Activated CD8-positive, alpha-beta T cell treated with anti-CD3 and anti-CD28 coated beads for 36 hours (primary cell): ENCODE measurements around the gene USP17L22. TPM values are rescaled to one million over a fixed set of nuclear protein-coding genes. Genes with fewer than 3 reads are reported as not detected.
"Not testable (repeated sequence)": the region's sequence is repeated elsewhere in the genome, so short reads cannot be mapped to it uniquely, and the experiment has no call there.

Experiments used
- ATAC-seq: fragments of 200-7000 bp; cut with Tn5 transposase; one replicate; pipeline ENCODE4 v1.10.0; 2021; ENCODE audit warnings: mild to moderate bottlenecking, moderate library complexity
- CTCF ChIA-PET: fragments of 350-600 bp; sonication (Branson Sonifier 250); formaldehyde crosslinking; loops from one replicate; lab custom pipeline; 2021; ENCODE audit warnings: antibody characterized with exemption; lab: Charles Lee
- POLR2A ChIA-PET: fragments of 350-600 bp; sonication (Branson Sonifier 250); formaldehyde crosslinking; loops from one replicate; lab custom pipeline; 2021; ENCODE audit warnings: antibody characterized with exemption; lab: Charles Lee
- DNase-seq: peaks from one replicate; pipeline ENCODE4 v3.0.0-alpha.2; 2020
- H3K27ac Mint-ChIP-seq: one replicate; pipeline ENCODE4 v1.8.0; 2021; ENCODE audit warnings: mild to moderate bottlenecking, mixed read lengths
- H3K27me3 Mint-ChIP-seq: one replicate; pipeline ENCODE4 v1.8.0; 2021; ENCODE audit warnings: mixed read lengths
- H3K36me3 Mint-ChIP-seq: one replicate; pipeline ENCODE4 v1.8.0; 2021; ENCODE audit warnings: low read depth, mixed read lengths
- H3K4me1 Mint-ChIP-seq: one replicate; pipeline ENCODE4 v1.8.0; 2021; ENCODE audit warnings: low read depth, mixed read lengths
- H3K4me3 Mint-ChIP-seq: one replicate; pipeline ENCODE4 v1.8.0; 2021; ENCODE audit warnings: mild to moderate bottlenecking, moderate library complexity, mixed read lengths
- H3K9me3 Mint-ChIP-seq: one replicate; pipeline ENCODE4 v1.8.0; 2021; ENCODE audit warnings: mixed read lengths
- intact Hi-C: fragments of 100-400 bp; cut with micrococcal nuclease; formaldehyde crosslinking; loops from one replicate; pipeline ENCODE4 v1.10.0; 2022
- total RNA-seq, 2 experiments: library from RNA; stranded (reverse); gene quantifications; one replicate each; pipeline ENCODE4 v1.2.3, GENCODE V29; 2021

The USP17L22 gene
- not detected for total RNA-seq

- ATAC-seq, H3K27ac Mint-ChIP-seq, H3K36me3 Mint-ChIP-seq, H3K9me3 Mint-ChIP-seq, DNase-seq, CTCF ChIA-PET, intact Hi-C loops, H3K27me3 Mint-ChIP-seq, H3K4me1 Mint-ChIP-seq, POLR2A ChIA-PET, H3K4me3 Mint-ChIP-seq: not testable (repeated sequence)
These were observed at the start of gene USP17L22 for GRCh38 chr4:9267319-9267718. TSS of gene USP17L22 (plus strand) at chr4:9267619. CDS start at chr4:9267619, 0 bp downstream.

- CTCF ChIA-PET, H3K36me3 Mint-ChIP-seq, H3K27ac Mint-ChIP-seq, H3K9me3 Mint-ChIP-seq, H3K4me1 Mint-ChIP-seq, POLR2A ChIA-PET, H3K4me3 Mint-ChIP-seq, ATAC-seq, DNase-seq, intact Hi-C loops, H3K27me3 Mint-ChIP-seq: not testable (repeated sequence)
These were observed 47.6 kb upstream of the USP17L22 start, which contains the start of gene USP17L12 for GRCh38 chr4:9219852-9220251. TSS of gene USP17L12 (plus strand) at chr4:9220152. CDS start at chr4:9220152, 0 bp downstream.

GRCh38 chr4:9224596-9224995 is 42.8 kb upstream of the USP17L22 start, which contains the start of gene USP17L13:
TSS of gene USP17L13 (plus strand) at chr4:9224896. CDS start at chr4:9224896, 0 bp downstream.
- intact Hi-C loops, DNase-seq, CTCF ChIA-PET, ATAC-seq, H3K4me3 Mint-ChIP-seq, H3K27ac Mint-ChIP-seq, H3K27me3 Mint-ChIP-seq, H3K4me1 Mint-ChIP-seq, H3K36me3 Mint-ChIP-seq, H3K9me3 Mint-ChIP-seq, POLR2A ChIA-PET: not testable (repeated sequence)

GRCh38 chr4:9230249-9230648 is 37.2 kb upstream of the USP17L22 start:
- H3K27me3 Mint-ChIP-seq, H3K4me1 Mint-ChIP-seq, H3K9me3 Mint-ChIP-seq, H3K27ac Mint-ChIP-seq, ATAC-seq, CTCF ChIA-PET, POLR2A ChIA-PET, intact Hi-C loops, H3K36me3 Mint-ChIP-seq, H3K4me3 Mint-ChIP-seq: not testable (repeated sequence)
- DNase-seq = peak; percentile 0

- intact Hi-C loops, DNase-seq, H3K4me1 Mint-ChIP-seq, POLR2A ChIA-PET, CTCF ChIA-PET, H3K27me3 Mint-ChIP-seq, H3K9me3 Mint-ChIP-seq, H3K27ac Mint-ChIP-seq, H3K4me3 Mint-ChIP-seq, ATAC-seq, H3K36me3 Mint-ChIP-seq: not testable (repeated sequence)
These were observed 33.3 kb upstream of the USP17L22 start, which contains the start of gene USP17L15 for GRCh38 chr4:9234085-9234484. TSS of gene USP17L15 (plus strand) at chr4:9234385. CDS start at chr4:9234385, 0 bp downstream.

- H3K4me3 Mint-ChIP-seq, H3K4me1 Mint-ChIP-seq, H3K36me3 Mint-ChIP-seq, DNase-seq, CTCF ChIA-PET, ATAC-seq, POLR2A ChIA-PET, H3K9me3 Mint-ChIP-seq, H3K27ac Mint-ChIP-seq, H3K27me3 Mint-ChIP-seq, intact Hi-C loops: not testable (repeated sequence)
These were observed 29.0 kb upstream of the USP17L22 start for GRCh38 chr4:9238461-9238860.

GRCh38 chr4:9243579-9243978 is 23.8 kb upstream of the USP17L22 start, which contains the start of gene USP17L17:
TSS of gene USP17L17 (plus strand) at chr4:9243879. CDS start at chr4:9243879, 0 bp downstream.
- intact Hi-C loops, H3K4me1 Mint-ChIP-seq, H3K36me3 Mint-ChIP-seq, DNase-seq, POLR2A ChIA-PET, ATAC-seq, CTCF ChIA-PET, H3K4me3 Mint-ChIP-seq, H3K9me3 Mint-ChIP-seq, H3K27ac Mint-ChIP-seq, H3K27me3 Mint-ChIP-seq: not testable (repeated sequence)

- intact Hi-C loops, H3K9me3 Mint-ChIP-seq, ATAC-seq, POLR2A ChIA-PET, H3K27ac Mint-ChIP-seq, H3K27me3 Mint-ChIP-seq, CTCF ChIA-PET, H3K4me1 Mint-ChIP-seq, H3K4me3 Mint-ChIP-seq, H3K36me3 Mint-ChIP-seq: not testable (repeated sequence)
- DNase-seq = peak; percentile 0
These were observed 19.3 kb upstream of the USP17L22 start, which contains the start of gene USP17L18 for GRCh38 chr4:9247953-9248680. TSS of gene USP17L18 (plus strand) at chr4:9248630. CDS start at chr4:9248630, 0 bp downstream.

- H3K27me3 Mint-ChIP-seq, intact Hi-C loops, H3K27ac Mint-ChIP-seq, CTCF ChIA-PET, ATAC-seq, H3K4me3 Mint-ChIP-seq, H3K36me3 Mint-ChIP-seq, POLR2A ChIA-PET, DNase-seq, H3K4me1 Mint-ChIP-seq, H3K9me3 Mint-ChIP-seq: not testable (repeated sequence)
These were observed 14.3 kb upstream of the USP17L22 start, which contains the start of gene USP17L19 for GRCh38 chr4:9253078-9253477. TSS of gene USP17L19 (plus strand) at chr4:9253378. CDS start at chr4:9253378, 0 bp downstream.

GRCh38 chr4:9257824-9258223 is 9.6 kb upstream of the USP17L22 start, which contains the start of gene USP17L20:
TSS of gene USP17L20 (plus strand) at chr4:9258124. CDS start at chr4:9258124, 0 bp downstream.
- H3K9me3 Mint-ChIP-seq, H3K27me3 Mint-ChIP-seq, H3K27ac Mint-ChIP-seq, ATAC-seq, POLR2A ChIA-PET, CTCF ChIA-PET, H3K4me1 Mint-ChIP-seq, intact Hi-C loops, DNase-seq, H3K4me3 Mint-ChIP-seq, H3K36me3 Mint-ChIP-seq: not testable (repeated sequence)

- H3K4me1 Mint-ChIP-seq, CTCF ChIA-PET, DNase-seq, intact Hi-C loops, H3K27me3 Mint-ChIP-seq, H3K4me3 Mint-ChIP-seq, POLR2A ChIA-PET, H3K36me3 Mint-ChIP-seq, H3K9me3 Mint-ChIP-seq, H3K27ac Mint-ChIP-seq, ATAC-seq: not testable (repeated sequence)
These were observed 4.8 kb upstream of the USP17L22 start, which contains the start of gene USP17L21 for GRCh38 chr4:9262572-9262971. TSS of gene USP17L21 (plus strand) at chr4:9262872. CDS start at chr4:9262872, 0 bp downstream.

- intact Hi-C loops, H3K36me3 Mint-ChIP-seq, POLR2A ChIA-PET, H3K27ac Mint-ChIP-seq, H3K4me3 Mint-ChIP-seq, H3K9me3 Mint-ChIP-seq, H3K4me1 Mint-ChIP-seq, ATAC-seq, H3K27me3 Mint-ChIP-seq, CTCF ChIA-PET: not testable (repeated sequence)
- peak; percentile 1 for DNase-seq
These were observed 4.3 kb downstream of the USP17L22 start for GRCh38 chr4:9271719-9272118.
